Upper lobe of left lung (tissue), 4 donors: ENCODE measurements around the gene CYP4B1.
"Not testable (repeated sequence)": the region's sequence is repeated elsewhere in the genome, so short reads cannot be mapped to it uniquely, and the experiment has no call there.

Experiments used
- CTCF ChIP-seq, 6 experiments: fragments of 450-650 bp in 4 of 6; fragments of 200-600 bp in 2 of 6; sonication (generic) in 2 of 6; IDR thresholded peaks; one replicate each; pipeline ENCODE4 v1.5.1; 2016 to 2019; ENCODE audit warnings: antibody characterized with exemption in 6 of 6
- EP300 ChIP-seq, 4 donors: sonication (generic); formaldehyde crosslinking; IDR thresholded peaks; one replicate each; pipeline ENCODE4 v1.5.1; 2017; ENCODE audit warnings: antibody characterized with exemption in 4 of 4, control low read depth in 2 of 4

GRCh38 chr1:46778456-46778855 is 20.4 kb upstream of the CYP4B1 start:
- TF ChIP-seq CTCF, EP300 (IDR thresholded peaks at IDR 0.05): not testable (repeated sequence)
